A673 (cell line): ENCODE measurements around the gene CCDC178. TPM values are rescaled to one million over a fixed set of nuclear protein-coding genes. Genes with fewer than 3 reads are reported as not detected.

Experiments
- BruUV-seq: library from RNA; stranded (reverse); fragments of 400-500 nt; replicated peaks from 2 replicates; lab custom pipeline; 2021; lab: Mats Ljungman, UMichigan
- CTCF ChIA-PET: fragments of 300-600 bp; sonication (Branson Sonifier 250); formaldehyde crosslinking; loops from one replicate; lab custom pipeline; 2022; ENCODE audit warnings: antibody characterized with exemption; lab: Charles Lee
- POLR2A ChIA-PET: fragments of 300-600 bp; sonication (Branson Sonifier 250); formaldehyde crosslinking; loops from one replicate; lab custom pipeline; 2022; ENCODE audit warnings: antibody characterized with exemption; ENCODE audit not compliant: low non-redundant PET; lab: Charles Lee
- DNase-seq: peaks from one replicate; pipeline ENCODE4 v3.0.0-alpha.2; 2015; ENCODE audit warnings: low spot score
- H3K27ac ChIP-seq: fragments of 200-600 bp; sonication (generic); 2 replicates; pipeline ENCODE4 v1.5.1; 2016; ENCODE audit warnings: mixed run types, low read depth, mild to moderate bottlenecking, mixed read lengths, antibody characterized with exemption, low read length; ENCODE audit not compliant: poor library complexity, severe bottlenecking
- H3K27me3 ChIP-seq: fragments of 200-600 bp; sonication (generic); replicated peaks from 2 replicates; pipeline ENCODE4 v1.6.1; 2017; ENCODE audit warnings: mixed run types, low read depth, mild to moderate bottlenecking, mixed read lengths, antibody characterized with exemption, low read length; ENCODE audit not compliant: insufficient read depth, poor library complexity
- H3K36me3 ChIP-seq: fragments of 200-600 bp; sonication (generic); 2 replicates; pipeline ENCODE4 v1.6.1; 2016; ENCODE audit warnings: mixed run types, mild to moderate bottlenecking, mixed read lengths, antibody characterized with exemption, low read length; ENCODE audit not compliant: insufficient read depth, poor library complexity, severe bottlenecking
- H3K4me1 ChIP-seq: fragments of 200-600 bp; sonication (generic); 2 replicates; pipeline ENCODE4 v1.6.1; 2017; ENCODE audit warnings: mixed run types, mild to moderate bottlenecking, mixed read lengths, antibody characterized with exemption, low read length; ENCODE audit not compliant: insufficient read depth, poor library complexity, severe bottlenecking
- H3K4me3 ChIP-seq: fragments of 200-600 bp; sonication (generic); 2 replicates; pipeline ENCODE4 v1.5.1; 2016; ENCODE audit warnings: low read depth, mixed run types, mild to moderate bottlenecking, mixed read lengths, low read length; ENCODE audit not compliant: poor library complexity, severe bottlenecking
- H3K9me3 ChIP-seq: fragments of 200-600 bp; sonication (generic); 2 replicates; pipeline ENCODE4 v1.6.1; 2016; ENCODE audit warnings: mixed run types, low read depth, mild to moderate bottlenecking, mixed read lengths, antibody characterized with exemption, low read length; ENCODE audit not compliant: poor library complexity, severe bottlenecking
- EZH2 ChIP-seq: fragments of 200-600 bp; sonication (generic); IDR thresholded peaks from 2 replicates; pipeline ENCODE4 v1.6.1; 2017; ENCODE audit warnings: borderline replicate concordance, low read depth, mild to moderate bottlenecking, mixed read lengths, antibody characterized with exemption, low read length; ENCODE audit not compliant: poor library complexity, severe bottlenecking
- intact Hi-C: fragments of 100-400 bp; cut with micrococcal nuclease; formaldehyde crosslinking; loops from one replicate; pipeline ENCODE4 v1.10.0; 2022; ENCODE audit not compliant: unreplicated experiment
- total RNA-seq: library from RNA; stranded (reverse); gene quantifications from 2 replicates; pipeline ENCODE4 v1.2.3, GENCODE V29; 2021
- TF ChIP-seq, protein P1 (sequence below): fragments of 300-800, 200-600 bp; sonication (generic); conservative IDR thresholded peaks from 2 replicates; pipeline ENCODE4 v1.5.1; 2017; ENCODE audit warnings: low read depth, mild to moderate bottlenecking, antibody characterized with exemption, low read length, moderate library complexity, mixed read lengths

CCDC178 gene
- total RNA-seq, 1 experiment from 2014 or later, result not detected

DNA sequence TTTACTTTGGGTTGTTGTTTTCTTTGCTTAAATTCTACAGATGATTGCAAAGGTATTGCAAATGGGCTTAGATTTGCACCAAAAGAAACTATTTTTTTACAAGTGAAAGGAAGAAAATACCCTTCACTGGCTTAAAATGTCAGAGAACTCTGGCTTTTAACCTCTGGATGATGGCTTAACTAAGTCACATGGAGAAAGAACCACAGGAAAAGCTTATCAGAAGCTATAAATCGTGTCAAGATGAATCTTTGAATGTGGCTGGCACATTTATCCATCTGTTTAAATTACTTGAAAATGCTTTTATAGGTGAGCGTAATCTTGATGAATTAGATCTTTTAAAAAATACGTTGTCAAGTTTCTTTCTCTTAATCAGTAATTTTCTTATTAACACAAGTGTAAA is 32.0 kb upstream of the CCDC178 start:
- no peak for DNase-seq
- no peak overlapping the region for H3K27ac ChIP-seq
- no TSS peak for BruUV-seq
- POLR2A ChIA-PET, result no interaction called here
- H3K4me1 ChIP-seq, result no peaks in the 10 kb centered on the region
- intact Hi-C loops, result no loop called here
- H3K4me3 ChIP-seq, result no peak overlapping the region
- CTCF ChIA-PET, result no interaction called here
- H3K9me3 ChIP-seq, result no peaks in the 10 kb centered on the region
- TF ChIP-seq EZH2, result no peak
- TF ChIP-seq, protein P1, sequence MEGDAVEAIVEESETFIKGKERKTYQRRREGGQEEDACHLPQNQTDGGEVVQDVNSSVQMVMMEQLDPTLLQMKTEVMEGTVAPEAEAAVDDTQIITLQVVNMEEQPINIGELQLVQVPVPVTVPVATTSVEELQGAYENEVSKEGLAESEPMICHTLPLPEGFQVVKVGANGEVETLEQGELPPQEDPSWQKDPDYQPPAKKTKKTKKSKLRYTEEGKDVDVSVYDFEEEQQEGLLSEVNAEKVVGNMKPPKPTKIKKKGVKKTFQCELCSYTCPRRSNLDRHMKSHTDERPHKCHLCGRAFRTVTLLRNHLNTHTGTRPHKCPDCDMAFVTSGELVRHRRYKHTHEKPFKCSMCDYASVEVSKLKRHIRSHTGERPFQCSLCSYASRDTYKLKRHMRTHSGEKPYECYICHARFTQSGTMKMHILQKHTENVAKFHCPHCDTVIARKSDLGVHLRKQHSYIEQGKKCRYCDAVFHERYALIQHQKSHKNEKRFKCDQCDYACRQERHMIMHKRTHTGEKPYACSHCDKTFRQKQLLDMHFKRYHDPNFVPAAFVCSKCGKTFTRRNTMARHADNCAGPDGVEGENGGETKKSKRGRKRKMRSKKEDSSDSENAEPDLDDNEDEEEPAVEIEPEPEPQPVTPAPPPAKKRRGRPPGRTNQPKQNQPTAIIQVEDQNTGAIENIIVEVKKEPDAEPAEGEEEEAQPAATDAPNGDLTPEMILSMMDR, result no peak
- H3K27me3 ChIP-seq, result no peaks in the 10 kb centered on the region
- no peaks in the 10 kb centered on the region for H3K36me3 ChIP-seq

DNA sequence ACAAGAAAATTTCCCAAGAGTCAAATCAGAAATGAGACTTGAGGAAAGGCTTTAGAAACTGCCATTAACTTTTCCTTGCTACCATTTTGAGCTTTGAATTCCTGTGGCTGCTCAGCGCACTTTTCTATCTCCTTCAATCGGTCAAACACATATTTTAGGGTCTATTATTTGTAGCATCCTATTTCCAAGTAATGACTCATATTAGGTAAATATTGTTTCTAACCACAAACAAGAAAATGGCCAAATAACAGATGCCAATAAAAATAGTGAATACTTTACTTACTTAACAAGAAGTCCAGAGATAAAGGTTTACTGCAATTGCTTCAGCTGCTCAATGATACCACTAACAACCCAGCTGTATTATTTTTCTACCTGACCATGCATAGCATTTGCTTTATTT is 29.7 kb upstream of the CCDC178 start:
- no peak for DNase-seq
- Histone ChIP-seq H3K27me3 (no peaks in the 10 kb centered on the region), H3K4me1 (no peaks in the 10 kb centered on the region), H3K9me3 (no peaks in the 10 kb centered on the region), H3K4me3 (no peak overlapping the region), H3K27ac (no peak overlapping the region), H3K36me3 (no peaks in the 10 kb centered on the region)
- intact Hi-C loops, result no loop called here
- TF ChIP-seq, protein P1, result no peak
- TF ChIP-seq EZH2, result no peak
- CTCF ChIA-PET, result no interaction called here
- POLR2A ChIA-PET, result no interaction called here
- BruUV-seq, result no TSS peak

DNA sequence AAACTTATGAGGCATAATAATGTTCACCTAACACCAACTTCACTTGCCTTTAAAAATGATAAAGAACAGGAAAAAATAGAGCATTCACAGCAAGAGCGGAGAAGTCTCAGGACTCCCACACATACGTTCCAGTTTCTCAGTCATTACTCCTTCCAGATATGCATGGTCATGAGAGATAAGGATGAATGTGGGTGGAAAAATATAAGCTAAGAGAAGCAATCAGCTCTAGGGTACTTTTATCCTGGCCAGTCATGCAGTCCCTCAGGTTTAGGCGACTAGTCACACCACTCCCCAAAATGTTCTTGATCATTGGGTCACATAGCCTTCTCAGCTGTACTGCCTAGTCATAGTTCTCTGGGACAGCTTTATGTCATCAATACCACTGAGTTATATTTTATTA is 29.2 kb upstream of the CCDC178 start:
- Histone ChIP-seq H3K4me1 (no peaks in the 10 kb centered on the region), H3K9me3 (no peaks in the 10 kb centered on the region), H3K27ac (no peak overlapping the region), H3K36me3 (no peaks in the 10 kb centered on the region), H3K4me3 (no peak overlapping the region), H3K27me3 (no peaks in the 10 kb centered on the region)
- no TSS peak for BruUV-seq
- intact Hi-C loops, result no loop called here
- no peak for TF ChIP-seq EZH2
- TF ChIP-seq, protein P1, result no peak
- CTCF ChIA-PET, result no interaction called here
- POLR2A ChIA-PET, result no interaction called here
- DNase-seq, result no peak
